ENCODE data around the gene RAB35.

RAB35 gene

GRCh38 chr12:120134307-120134980 lies 17.9 kb upstream of the RAB35 start:
- no peak overlapping the region for H3K4me3 ChIP-seq (ENCODE audit: low read length)
- DNase-seq (ENCODE audit: low read depth): peak; percentile 64
- TF ChIP-seq CTCF (IDR thresholded peaks at IDR 0.05; ENCODE audit: insufficient read depth, low read depth, low read length, missing control alignments): no peak

GRCh38 chr12:120132863-120133385 lies 16.4 kb upstream of the RAB35 start:
- H3K4me3 ChIP-seq (ENCODE audit: low read length): no peak overlapping the region
- DNase-seq (ENCODE audit: low read depth): no peak
- no peak for TF ChIP-seq CTCF (IDR thresholded peaks at IDR 0.05; ENCODE audit: insufficient read depth, low read depth, low read length, missing control alignments)

- no peak for TF ChIP-seq CTCF (IDR thresholded peaks at IDR 0.05; ENCODE audit: insufficient read depth, low read depth, low read length, missing control alignments)
- no peak for DNase-seq (ENCODE audit: low read depth)
- H3K4me3 ChIP-seq (ENCODE audit: low read length): no peak overlapping the region
Measured at GRCh38 chr12:120132054-120132836, 15.7 kb upstream of the RAB35 start.

- no peak overlapping the region for H3K4me3 ChIP-seq (ENCODE audit: low read length)
- no peak for TF ChIP-seq CTCF (IDR thresholded peaks at IDR 0.05; ENCODE audit: insufficient read depth, low read depth, low read length, missing control alignments)
- no peak for DNase-seq (ENCODE audit: low read depth)
Measured at GRCh38 chr12:120131116-120131515, 14.6 kb upstream of the RAB35 start.

- DNase-seq (ENCODE audit: low read depth): no peak
- TF ChIP-seq CTCF (IDR thresholded peaks at IDR 0.05; ENCODE audit: insufficient read depth, low read depth, low read length, missing control alignments): no peak
- no peak overlapping the region for H3K4me3 ChIP-seq (ENCODE audit: low read length)
Measured at GRCh38 chr12:120130011-120130410, 13.5 kb upstream of the RAB35 start.

GRCh38 chr12:120126635-120127005 lies 10.1 kb upstream of the RAB35 start:
- H3K4me3 ChIP-seq (ENCODE audit: low read length): no peak overlapping the region
- DNase-seq (ENCODE audit: low read depth): no peak

More at GRCh38 chr12:120126635-120127005, 10.1 kb upstream of the RAB35 start:
- TF ChIP-seq CTCF (IDR thresholded peaks at IDR 0.05; ENCODE audit: insufficient read depth, low read depth, low read length, missing control alignments): no peak

Measured in epithelial cell of esophagus (primary cell).